Naive thymus-derived CD4-positive, alpha-beta T cell (primary cell): Measurements from ENCODE around the gene FBXW5. TPM values are rescaled to one million over a fixed set of nuclear protein-coding genes. Genes with fewer than 3 reads are reported as not detected.

Experiments
- ATAC-seq: fragments of 150-1000 bp; cut with Tn5 transposase; 2 replicates; pipeline ENCODE4 v1.10.0; 2021; ENCODE audit warnings: mild to moderate bottlenecking, moderate library complexity
- CTCF ChIA-PET: fragments of 350-600 bp; sonication (Branson Sonifier 250); formaldehyde crosslinking; loops from one replicate; lab custom pipeline; 2021; ENCODE audit warnings: antibody characterized with exemption; lab: Charles Lee
- POLR2A ChIA-PET: fragments of 350-600 bp; sonication (Branson Sonifier 250); formaldehyde crosslinking; loops from one replicate; lab custom pipeline; 2021; ENCODE audit warnings: antibody characterized with exemption, inconsistent platforms; lab: Charles Lee
- DNase-seq, 9 donors: peaks; one replicate each; pipeline versions ENCODE4 v3.0.0 to v3.0.0-alpha.2; 2020 to 2022; ENCODE audit warnings: mixed read lengths in 1 of 9
- H3K27ac ChIP-seq: one replicate; pipeline ENCODE4 v1.7.0; 2013; ENCODE audit warnings: mild to moderate bottlenecking, low read depth, low read length, moderate library complexity
- H3K27me3 ChIP-seq, 2 donors: one replicate each; pipeline ENCODE4 v1.7.0; 2013; ENCODE audit warnings: low read length in 2 of 2, mild to moderate bottlenecking in 2 of 2, moderate library complexity in 2 of 2; ENCODE audit not compliant: control insufficient read depth in 2 of 2, insufficient read depth in 2 of 2
- H3K36me3 ChIP-seq, 3 experiments: 1 replicate in 2 of 3; 2 replicates in 1 of 3; pipeline ENCODE4 v1.7.0; 2013; ENCODE audit warnings: low read length in 3 of 3, mild to moderate bottlenecking in 3 of 3, moderate library complexity in 1 of 3; ENCODE audit not compliant: insufficient read depth in 3 of 3, control insufficient read depth in 2 of 3
- H3K4me1 ChIP-seq, 2 donors: one replicate each; pipeline ENCODE4 v1.7.0; 2013; ENCODE audit warnings: low read length in 2 of 2, mild to moderate bottlenecking in 2 of 2, moderate library complexity in 1 of 2; ENCODE audit not compliant: control insufficient read depth in 2 of 2, insufficient read depth in 2 of 2
- H3K4me3 ChIP-seq: 2 replicates; pipeline ENCODE4 v1.7.0; 2013; ENCODE audit warnings: mild to moderate bottlenecking, low read length
- H3K9me3 ChIP-seq, 3 experiments: 1 replicate in 2 of 3; 2 replicates in 1 of 3; pipeline ENCODE4 v1.7.0; 2013; ENCODE audit warnings: low read length in 3 of 3; ENCODE audit not compliant: control insufficient read depth in 2 of 3
- H3K27ac Mint-ChIP-seq, 9 donors: one replicate each; pipeline ENCODE4 v1.8.0; 2020 to 2022; ENCODE audit warnings: mixed read lengths in 9 of 9, mild to moderate bottlenecking in 8 of 9, moderate library complexity in 5 of 9, inconsistent platforms in 2 of 9
- H3K27me3 Mint-ChIP-seq, 5 donors: one replicate each; pipeline ENCODE4 v1.8.0; 2021 to 2022; ENCODE audit warnings: mixed read lengths in 5 of 5, mild to moderate bottlenecking in 1 of 5
- H3K36me3 Mint-ChIP-seq, 5 donors: one replicate each; pipeline ENCODE4 v1.8.0; 2020 to 2022; ENCODE audit warnings: mixed read lengths in 5 of 5, mild to moderate bottlenecking in 3 of 5, inconsistent platforms in 1 of 5
- H3K4me1 Mint-ChIP-seq, 7 donors: one replicate each; pipeline ENCODE4 v1.8.0; 2020 to 2022; ENCODE audit warnings: mixed read lengths in 7 of 7, mild to moderate bottlenecking in 3 of 7, inconsistent platforms in 1 of 7
- H3K4me3 Mint-ChIP-seq, 10 donors: one replicate each; pipeline ENCODE4 v1.8.0; 2020 to 2022; ENCODE audit warnings: mild to moderate bottlenecking in 10 of 10, mixed read lengths in 10 of 10, moderate library complexity in 6 of 10, inconsistent platforms in 2 of 10
- H3K9me3 Mint-ChIP-seq, 11 donors: one replicate each; pipeline ENCODE4 v1.8.0; 2020 to 2022; ENCODE audit warnings: mixed read lengths in 11 of 11, mild to moderate bottlenecking in 4 of 11, inconsistent platforms in 1 of 11, moderate library complexity in 1 of 11
- intact Hi-C, 2 donors: fragments of 100-400 bp; cut with micrococcal nuclease; formaldehyde crosslinking; loops; one replicate each; pipeline ENCODE4 v1.15.1; 2023
- polyA plus RNA-seq, 2 donors: library from polyadenylated mRNA; unstranded; fragments of 300-500 nt; fragmentation: Illumina TruSeq; gene quantifications; one replicate each; pipeline ENCODE4 v1.2.3, GENCODE V29; 2021
- total RNA-seq, 6 experiments: library from RNA in 5 of 6; stranded (reverse) in 5 of 6; gene quantifications; 1 replicate in 5 of 6; 2 replicates in 1 of 6; pipeline ENCODE4 v1.2.3 and lab custom pipeline; 2021 to 2026

FBXW5 gene
- total and polyA plus RNA-seq, 7 experiments from 2014 or later, result 54.3 to 113 (median 94.5) TPM

DNA sequence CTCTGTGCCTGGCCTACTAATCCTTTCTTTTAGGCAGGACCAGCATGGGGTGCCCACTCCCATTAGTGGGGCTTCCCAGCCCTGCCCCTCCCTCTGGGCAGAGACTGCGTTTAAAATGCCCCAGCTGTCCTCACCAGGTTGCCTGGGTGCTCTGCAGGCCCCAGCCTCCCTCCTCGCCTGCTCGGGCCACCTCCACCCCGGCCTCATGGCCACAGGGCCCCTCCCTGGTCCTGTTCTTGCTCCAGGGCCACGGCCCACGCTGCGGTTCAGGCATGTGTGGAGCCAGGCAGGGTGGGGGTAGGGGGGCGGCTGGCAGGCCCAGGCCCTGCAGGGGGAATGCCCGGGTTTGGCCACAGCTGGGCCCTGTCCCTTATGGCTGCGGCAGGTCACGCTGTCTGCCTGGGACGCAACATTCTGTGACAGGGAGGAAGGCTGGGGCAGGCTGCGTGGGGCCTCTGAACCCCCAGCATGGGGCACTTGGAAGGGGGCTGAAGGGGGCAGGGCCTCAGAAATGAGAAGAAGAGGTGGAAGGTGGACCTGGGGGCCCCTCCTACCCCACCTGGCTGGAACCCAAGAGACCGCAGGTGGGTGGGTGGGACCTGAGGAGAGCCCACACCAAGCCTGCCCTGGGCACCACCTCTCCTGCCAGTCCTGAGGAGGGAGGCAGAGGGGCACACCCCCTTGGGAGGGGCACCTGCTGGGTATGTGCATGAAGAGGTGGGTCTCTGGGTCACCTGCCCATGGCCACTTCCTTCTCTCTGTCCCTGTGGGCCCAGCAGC is 7.2 kb upstream of the FBXW5 start, which contains the start of gene LCN12:
LCN12 (plus strand) TSS at position 733 of the 780 bp plus-strand sequence. CDS start 55 bp downstream, outside the sequence.
- Histone ChIP-seq H3K36me3 (no peaks in the 10 kb centered on the region), H3K27ac (no peak within 1 kb of the TSS), H3K27me3 (no peaks in the 10 kb centered on the region), H3K4me3 (no peak within 1 kb of the TSS), H3K4me1 (peaks cover 0 to 10% of the 10 kb centered on the region in 2 donors), H3K9me3 (no peaks in the 10 kb centered on the region)
- DNase-seq (peak in 1 of 9 donors; percentile 5), ATAC-seq (no peak)
- Mint-ChIP-seq H3K4me3 (peak within 1 kb of the TSS in 1 of 10 donors; percentile 74), H3K9me3 (peaks cover 0 to 6% (median 0%) of the 10 kb centered on the region in 11 donors), H3K27ac (peak within 1 kb of the TSS in 1 of 9 donors; percentile 85), H3K36me3 (no peaks in the 10 kb centered on the region), H3K27me3 (no peaks in the 10 kb centered on the region), H3K4me1 (peaks cover 0 to 13% (median 0%) of the 10 kb centered on the region in 7 donors)
- CTCF ChIA-PET, result no interaction called here
- POLR2A ChIA-PET, result interaction anchor here (1.0 to 1.7 kb wide), 2 partner anchors 8 to 153 kb away, joined by 3 to 4 read pairs; no protein-coding TSS in a partner anchor
- intact Hi-C loops, result loop anchor here in 1 of 2 donors (5.0 kb wide), 1 partner anchor 41 kb away; the partner anchor contains the start of gene PAXX

DNA sequence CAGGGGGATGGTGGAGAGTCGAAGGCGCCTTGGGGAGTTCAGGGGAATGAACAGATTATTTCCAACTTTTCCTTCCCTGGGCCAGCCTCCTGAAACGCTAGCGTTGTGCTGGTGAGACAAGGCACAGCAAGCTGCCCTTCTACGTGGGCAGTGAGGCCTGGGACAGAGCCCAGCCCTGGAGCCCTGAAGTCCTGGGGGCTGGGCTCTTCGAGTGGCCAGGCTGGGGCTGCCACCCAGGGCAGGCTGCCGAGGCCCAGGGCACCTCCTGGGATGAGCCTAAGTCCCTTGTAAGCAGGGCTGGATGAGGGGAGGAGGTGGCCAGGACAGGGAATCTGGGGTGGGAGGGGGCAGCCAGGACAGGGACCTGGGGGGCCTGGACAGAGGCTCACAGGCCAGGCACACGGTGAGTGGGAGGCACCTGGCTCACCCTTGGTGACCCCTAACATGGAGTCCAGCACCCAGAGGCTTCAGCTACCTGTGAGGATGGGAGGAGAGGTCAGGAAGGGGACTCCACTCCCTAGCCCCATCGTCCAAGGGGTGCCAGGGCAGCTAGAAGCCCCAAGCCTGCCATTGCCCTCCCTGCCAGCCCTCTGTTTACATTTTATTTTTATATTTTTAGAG is 6.2 kb upstream of the FBXW5 start:
- ChIA-PET CTCF (no interaction called here), POLR2A (interaction anchor here (0.7 to 1.7 kb wide), 3 partner anchors 9 to 152 kb away, joined by 3 to 4 read pairs (median 4); no protein-coding TSS in a partner anchor)
- peaks cover 0 to 10% of the 10 kb centered on the region in 2 donors for H3K4me1 ChIP-seq
- ATAC-seq (no peak), DNase-seq (peak in 1 of 9 donors; percentile 12)
- peak overlapping the region; percentile 81 for H3K27ac ChIP-seq
- Mint-ChIP-seq H3K27me3 (no peaks in the 10 kb centered on the region), H3K36me3 (no peaks in the 10 kb centered on the region), H3K4me1 (peaks cover 0 to 13% (median 0%) of the 10 kb centered on the region in 7 donors), H3K9me3 (no peaks in the 10 kb centered on the region), H3K27ac (peak overlapping the region in 8 of 9 donors; percentile 74 to 91 (median 82)), H3K4me3 (peak overlapping the region; percentile 74 to 93 (median 86))
- no peaks in the 10 kb centered on the region for H3K36me3 ChIP-seq
- H3K27me3 ChIP-seq, result no peaks in the 10 kb centered on the region
- peak overlapping the region; percentile 68 for H3K4me3 ChIP-seq
- intact Hi-C loops, result loop anchor here in 1 of 2 donors (5.0 kb wide), 1 partner anchor 42 kb away; the partner anchor contains the start of gene PAXX
- H3K9me3 ChIP-seq, result no peaks in the 10 kb centered on the region

DNA sequence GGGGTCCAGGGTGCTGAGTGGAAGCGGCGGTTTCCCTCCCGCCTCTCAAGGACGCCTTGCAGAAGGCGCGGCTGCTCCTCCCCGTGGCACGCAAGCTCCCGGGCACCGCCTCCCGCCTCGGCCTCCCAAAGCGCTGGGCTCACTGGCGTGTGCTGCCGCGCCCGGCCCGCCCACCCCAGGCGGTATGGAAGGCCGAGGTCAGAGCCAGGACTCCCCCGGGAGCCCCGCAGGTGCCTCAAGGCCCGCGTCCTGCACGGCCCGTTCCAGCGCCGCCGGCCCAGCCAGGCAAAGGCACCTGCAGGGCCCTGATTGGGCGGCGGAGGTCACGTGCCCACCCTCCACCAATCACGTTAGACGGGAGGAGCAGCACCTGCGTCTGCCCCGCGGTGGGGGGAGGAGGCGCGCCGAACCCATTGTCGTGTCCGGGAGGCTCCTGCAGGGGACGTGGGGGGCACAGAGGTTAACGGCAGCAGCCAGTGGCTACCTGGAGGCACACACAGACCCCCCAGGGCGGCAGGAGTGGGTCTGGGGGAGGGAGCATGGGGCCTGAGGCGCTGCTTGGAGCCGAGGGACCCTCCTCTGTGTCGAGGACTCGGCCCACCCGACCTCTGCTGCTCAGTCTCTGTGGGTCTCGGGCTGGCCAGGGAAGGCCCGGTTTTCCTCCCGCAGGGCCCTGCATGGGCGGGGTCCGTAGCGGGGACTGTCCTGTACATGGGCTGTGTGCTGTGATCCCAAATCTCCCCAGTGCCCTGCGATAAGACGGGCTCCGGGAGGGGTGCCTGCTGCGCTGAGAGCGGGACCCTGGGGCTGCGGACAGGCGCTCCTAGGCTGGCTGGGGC is 5.5 kb upstream of the FBXW5 start:
- Histone ChIP-seq H3K4me1 (peaks cover 4 to 13% of the 10 kb centered on the region in 2 donors), H3K27ac (peak overlapping the region; percentile 81), H3K36me3 (no peaks in the 10 kb centered on the region), H3K4me3 (peak overlapping the region; percentile 68), H3K27me3 (no peaks in the 10 kb centered on the region), H3K9me3 (no peaks in the 10 kb centered on the region)
- Mint-ChIP-seq H3K36me3 (no peaks in the 10 kb centered on the region), H3K9me3 (no peaks in the 10 kb centered on the region), H3K4me1 (peaks cover 0 to 13% (median 0%) of the 10 kb centered on the region in 7 donors), H3K27ac (peak overlapping the region; percentile 66 to 91 (median 86)), H3K27me3 (no peaks in the 10 kb centered on the region), H3K4me3 (peak overlapping the region; percentile 74 to 93 (median 86))
- POLR2A ChIA-PET, result interaction anchor here (0.7 to 1.7 kb wide), 2 partner anchors 10 to 78 kb away, joined by 4 read pairs; no protein-coding TSS in a partner anchor
- DNase-seq (peak; percentile 89 to 97 (median 95)), ATAC-seq (peak; percentile 97)
- intact Hi-C loops, result loop anchor here (1.0 to 10.0 kb wide), 6 partner anchors 28 to 275 kb away; partner anchors contain the start of genes PAXX (in 2 of the 2), CYSRT1 (in 1 of the 2), NDOR1 (in 1 of the 2) and RNF208 (in 1 of the 2)
- CTCF ChIA-PET, result no interaction called here

DNA sequence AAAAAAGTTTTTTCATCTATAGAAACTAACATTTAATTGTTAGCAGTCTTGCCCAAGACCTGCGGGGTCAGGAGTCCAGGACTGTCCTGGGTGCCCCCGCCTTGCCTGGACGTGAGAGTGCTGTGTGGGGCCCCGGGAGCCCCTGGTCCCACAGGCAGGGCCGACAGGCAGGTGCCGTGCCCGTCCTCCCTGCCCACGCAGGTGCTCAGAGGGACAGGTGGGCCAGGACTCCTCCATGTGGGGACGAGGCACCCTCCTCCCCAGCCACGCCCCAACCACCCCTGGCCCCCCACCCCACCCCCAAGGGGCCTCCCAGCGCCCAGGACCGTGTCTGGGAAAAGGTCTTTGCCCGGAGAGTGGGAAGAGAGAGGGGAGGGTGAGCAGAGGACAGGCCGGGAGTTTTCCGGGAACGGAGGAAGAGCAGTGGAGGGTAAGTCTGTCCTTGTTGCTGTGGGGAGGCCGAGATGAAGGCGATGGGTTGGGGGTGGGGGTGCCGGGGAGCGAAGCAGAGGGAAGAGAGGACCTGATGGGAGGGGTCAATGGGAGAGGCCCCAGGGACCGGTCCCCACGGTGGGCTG is 4.8 kb upstream of the FBXW5 start:
- Histone ChIP-seq H3K27me3 (no peaks in the 10 kb centered on the region), H3K27ac (peak overlapping the region; percentile 81), H3K4me3 (peak overlapping the region; percentile 68), H3K9me3 (no peaks in the 10 kb centered on the region), H3K4me1 (peaks cover 7 to 16% of the 10 kb centered on the region in 2 donors), H3K36me3 (no peaks in the 10 kb centered on the region)
- intact Hi-C loops, result loop anchor here (1.0 to 10.0 kb wide), 5 partner anchors 29 to 275 kb away; partner anchors contain the start of genes CYSRT1 (in 1 of the 2), NDOR1 (in 1 of the 2), PAXX (in 1 of the 2) and RNF208 (in 1 of the 2)
- H3K4me3 Mint-ChIP-seq, result peak overlapping the region; percentile 73 to 89 (median 85)
- peak overlapping the region in 8 of 9 donors; percentile 74 to 89 (median 86) for H3K27ac Mint-ChIP-seq
- no peaks in the 10 kb centered on the region for H3K36me3 Mint-ChIP-seq
- no peaks in the 10 kb centered on the region for H3K9me3 Mint-ChIP-seq
- CTCF ChIA-PET, result no interaction called here
- POLR2A ChIA-PET, result no interaction called here
- no peaks in the 10 kb centered on the region for H3K27me3 Mint-ChIP-seq
- ATAC-seq (no peak), DNase-seq (peak in 1 of 9 donors; percentile 8)
- peaks cover 0 to 17% (median 5%) of the 10 kb centered on the region in 7 donors for H3K4me1 Mint-ChIP-seq

DNA sequence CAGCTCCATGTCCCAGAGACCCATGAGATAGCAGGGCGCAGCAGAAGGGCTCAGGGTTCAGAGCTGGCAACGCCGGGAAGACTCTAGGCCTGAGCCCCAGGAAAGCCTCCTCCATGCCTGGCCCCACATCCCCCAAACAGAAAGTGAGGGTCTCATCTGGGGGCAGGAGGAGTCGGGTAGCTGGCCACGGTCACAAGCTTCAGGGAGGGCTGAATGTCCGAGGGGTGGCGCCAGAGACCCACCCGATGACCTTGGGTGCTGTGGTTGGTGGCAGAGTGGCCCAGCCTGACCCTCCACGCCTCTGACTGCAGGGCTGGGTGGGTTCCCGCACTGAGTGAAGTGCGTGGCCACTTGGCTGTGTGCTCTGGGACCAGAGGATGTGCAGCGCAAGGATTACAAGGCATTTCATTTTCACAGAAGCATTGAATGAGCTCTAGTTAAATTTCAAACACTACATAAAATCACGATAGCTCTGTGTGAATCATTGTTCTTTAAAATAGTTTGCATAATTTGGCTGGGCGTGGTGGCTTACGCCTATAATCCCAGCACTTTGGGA is 3.5 kb upstream of the FBXW5 start:
- no peak for ATAC-seq
- Mint-ChIP-seq H3K9me3 (no peaks in the 10 kb centered on the region), H3K27ac (peak overlapping the region in 5 of 9 donors; percentile 9 to 83 (median 45)), H3K27me3 (no peaks in the 10 kb centered on the region), H3K4me1 (peaks cover 0 to 17% (median 5%) of the 10 kb centered on the region in 7 donors), H3K4me3 (peak overlapping the region in 9 of 10 donors; percentile 5 to 89 (median 53)), H3K36me3 (no peaks in the 10 kb centered on the region)
- Histone ChIP-seq H3K9me3 (no peaks in the 10 kb centered on the region), H3K4me1 (peaks cover 10 to 16% of the 10 kb centered on the region in 2 donors), H3K27ac (no peak overlapping the region), H3K27me3 (no peaks in the 10 kb centered on the region), H3K36me3 (peaks cover 0 to 4% (median 0%) of the 10 kb centered on the region in 3 experiments), H3K4me3 (no peak overlapping the region)
- intact Hi-C loops, result loop anchor here (2.0 to 10.0 kb wide), 3 partner anchors 87 to 277 kb away; partner anchors contain the start of genes CYSRT1 (in 1 of the 2), NDOR1 (in 1 of the 2), RNF208 (in 1 of the 2) and RNF224 (in 1 of the 2)
- peak in 1 of 9 donors; percentile 3 for DNase-seq
- ChIA-PET CTCF (interaction anchor here (0.8 to 1.4 kb wide), 2 partner anchors 80 to 87 kb away, joined by 3 read pairs; partner anchors contain the start of gene ABCA2), POLR2A (interaction anchor here (0.9 to 1.8 kb wide), 5 partner anchors 10 to 105 kb away, joined by 3 to 4 read pairs (median 3); no protein-coding TSS in a partner anchor)
